Astrocyte of the cerebellum (primary cell): Measurements from ENCODE around the gene CCT6B.

ENCODE experiments used
- DNase-seq: peaks from one replicate; pipeline ENCODE4 v3.0.0-alpha.2; 2011; ENCODE audit warnings: low read depth
- H3K4me3 ChIP-seq: 2 replicates; pipeline ENCODE4 v1.5.1; 2011; ENCODE audit warnings: mild to moderate bottlenecking, low read depth, low read length, moderate library complexity
- in situ Hi-C: cut with HindIII; loops from 2 replicates; pipeline ENCODE4 v1.10.0; 2017; ENCODE audit warnings: low sequenced_read_pairs
- TF ChIP-seq, protein P1 (sequence below): IDR thresholded peaks from 2 replicates; pipeline ENCODE4 v1.5.1; 2012; ENCODE audit warnings: low read length, low read depth, moderate library complexity, mild to moderate bottlenecking; ENCODE audit errors: missing control alignments

The CCT6B gene

GRCh38 chr17:34991606-34992005, 30.3 kb upstream of the CCT6B start:
- no peak for DNase-seq
- TF ChIP-seq, protein P1, sequence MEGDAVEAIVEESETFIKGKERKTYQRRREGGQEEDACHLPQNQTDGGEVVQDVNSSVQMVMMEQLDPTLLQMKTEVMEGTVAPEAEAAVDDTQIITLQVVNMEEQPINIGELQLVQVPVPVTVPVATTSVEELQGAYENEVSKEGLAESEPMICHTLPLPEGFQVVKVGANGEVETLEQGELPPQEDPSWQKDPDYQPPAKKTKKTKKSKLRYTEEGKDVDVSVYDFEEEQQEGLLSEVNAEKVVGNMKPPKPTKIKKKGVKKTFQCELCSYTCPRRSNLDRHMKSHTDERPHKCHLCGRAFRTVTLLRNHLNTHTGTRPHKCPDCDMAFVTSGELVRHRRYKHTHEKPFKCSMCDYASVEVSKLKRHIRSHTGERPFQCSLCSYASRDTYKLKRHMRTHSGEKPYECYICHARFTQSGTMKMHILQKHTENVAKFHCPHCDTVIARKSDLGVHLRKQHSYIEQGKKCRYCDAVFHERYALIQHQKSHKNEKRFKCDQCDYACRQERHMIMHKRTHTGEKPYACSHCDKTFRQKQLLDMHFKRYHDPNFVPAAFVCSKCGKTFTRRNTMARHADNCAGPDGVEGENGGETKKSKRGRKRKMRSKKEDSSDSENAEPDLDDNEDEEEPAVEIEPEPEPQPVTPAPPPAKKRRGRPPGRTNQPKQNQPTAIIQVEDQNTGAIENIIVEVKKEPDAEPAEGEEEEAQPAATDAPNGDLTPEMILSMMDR: no peak
- in situ Hi-C loops: loop anchor here (25.0 kb wide), 1 partner anchor 596 kb away; the partner anchor contains the start of genes AP2B1 and PEX12
- no peak overlapping the region for H3K4me3 ChIP-seq

- in situ Hi-C loops: loop anchor here (25.0 kb wide), 1 partner anchor 596 kb away; the partner anchor contains the start of genes AP2B1 and PEX12
- no peak overlapping the region for H3K4me3 ChIP-seq
- no peak for DNase-seq
- TF ChIP-seq, protein P1: no peak
Measured at GRCh38 chr17:34990921-34991365, 29.7 kb upstream of the CCT6B start.

GRCh38 chr17:34989473-34989872, 28.2 kb upstream of the CCT6B start:
- in situ Hi-C loops: loop anchor here (25.0 kb wide), 1 partner anchor 598 kb away; the partner anchor contains the start of genes AP2B1 and PEX12
- no peak overlapping the region for H3K4me3 ChIP-seq
- TF ChIP-seq, protein P1: no peak
- no peak for DNase-seq

GRCh38 chr17:34988644-34989043, 27.4 kb upstream of the CCT6B start:
- in situ Hi-C loops: loop anchor here (25.0 kb wide), 1 partner anchor 599 kb away; the partner anchor contains the start of genes AP2B1 and PEX12
- no peak for DNase-seq
- H3K4me3 ChIP-seq: no peak overlapping the region
- TF ChIP-seq, protein P1: no peak

- H3K4me3 ChIP-seq: no peak overlapping the region
- TF ChIP-seq, protein P1: no peak
- no peak for DNase-seq
- in situ Hi-C loops: loop anchor here (25.0 kb wide), 1 partner anchor 600 kb away; the partner anchor contains the start of genes AP2B1 and PEX12
Measured at GRCh38 chr17:34987232-34987631, 26.0 kb upstream of the CCT6B start.

DNA sequence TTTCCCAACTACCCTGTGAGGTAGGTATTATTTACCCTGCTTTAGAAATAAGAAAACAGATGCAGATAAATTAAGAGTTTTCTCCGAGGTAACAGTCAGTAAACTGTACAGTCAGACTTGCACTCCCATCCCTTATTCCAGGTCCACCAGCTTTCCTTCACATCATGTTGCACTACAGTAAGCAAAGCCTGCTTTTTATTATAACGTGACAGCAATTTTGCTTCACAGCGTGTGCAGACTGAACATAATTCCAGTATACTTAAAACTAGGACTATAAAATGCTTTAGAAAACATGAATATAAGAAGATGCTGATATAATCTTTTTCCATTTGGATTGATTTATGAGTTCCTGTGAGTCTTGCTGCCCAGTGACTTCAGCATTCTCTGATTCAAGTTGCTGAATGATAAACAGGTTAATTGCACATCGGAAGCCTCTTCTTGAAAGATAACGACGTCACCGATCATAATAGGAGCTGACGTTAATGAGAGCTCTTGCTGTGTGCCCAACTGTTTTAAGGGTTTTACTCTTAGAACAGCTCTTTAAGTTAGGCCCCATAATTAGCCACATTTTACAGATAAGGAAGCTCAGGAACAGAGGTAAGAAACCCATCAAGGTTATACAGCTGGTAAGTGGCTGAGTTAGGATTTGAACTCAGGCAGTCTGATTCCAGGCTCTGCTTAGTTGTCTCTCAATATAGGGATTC, 20.4 kb upstream of the CCT6B start:
- peak overlapping the region; percentile 82 for H3K4me3 ChIP-seq
- no peak for DNase-seq
- in situ Hi-C loops: loop anchor here (25.0 kb wide), 1 partner anchor 606 kb away; the partner anchor contains the start of genes AP2B1 and PEX12
- TF ChIP-seq, protein P1: no peak
